ENCODE measurements around the gene CBX1. TPM values are rescaled to one million over a fixed set of nuclear protein-coding genes. Genes with fewer than 3 reads are reported as not detected.

Gene CBX1
- total and polyA plus RNA-seq, 12 donors, result 13.2 to 56.3 (median 37.3) TPM

- 55 to 82% (median 66%) methylated on average over 6 of the region's 6 CpGs for WGBS, 4 donors
- TF ChIP-seq POLR2A (IDR thresholded peaks at IDR 0.05), result no peak
- no peak for TF ChIP-seq CTCF (IDR thresholded peaks at IDR 0.05)
- H3K4me1 ChIP-seq (replicated peaks in 1 of 2), result no peaks in the 10 kb centered on the region
- H3K27me3 ChIP-seq, result no peaks in the 10 kb centered on the region
- intact Hi-C loops (cut with DNase I), result no loop called here
- H3K36me3 ChIP-seq (replicated peaks in 1 of 2), result no peaks in the 10 kb centered on the region
- no peak overlapping the region for H3K4me3 ChIP-seq
- no peak overlapping the region for H3K27ac ChIP-seq
- DNase-seq, result no peak
- H3K9me3 ChIP-seq (replicated peaks in 1 of 3), result no peaks in the 10 kb centered on the region
Observed at GRCh38 chr17:48143629-48144028, 42.4 kb upstream of the CBX1 start.

GRCh38 chr17:48139944-48140343, 38.7 kb upstream of the CBX1 start:
- Histone ChIP-seq H3K9me3 (replicated peaks in 1 of 3) (no peaks in the 10 kb centered on the region), H3K27ac (no peak overlapping the region), H3K4me3 (no peak overlapping the region), H3K36me3 (replicated peaks in 1 of 2) (no peaks in the 10 kb centered on the region), H3K4me1 (replicated peaks in 1 of 2) (no peaks in the 10 kb centered on the region), H3K27me3 (no peaks in the 10 kb centered on the region)
- 60 to 79% (median 64%) methylated on average over 2 of the region's 2 CpGs for WGBS, 4 donors
- peak in 1 of 7 donors; percentile 12 for DNase-seq
- intact Hi-C loops (cut with DNase I), result no loop called here
- TF ChIP-seq POLR2A (IDR thresholded peaks at IDR 0.05) (no peak), CTCF (IDR thresholded peaks at IDR 0.05) (no peak)

DNA sequence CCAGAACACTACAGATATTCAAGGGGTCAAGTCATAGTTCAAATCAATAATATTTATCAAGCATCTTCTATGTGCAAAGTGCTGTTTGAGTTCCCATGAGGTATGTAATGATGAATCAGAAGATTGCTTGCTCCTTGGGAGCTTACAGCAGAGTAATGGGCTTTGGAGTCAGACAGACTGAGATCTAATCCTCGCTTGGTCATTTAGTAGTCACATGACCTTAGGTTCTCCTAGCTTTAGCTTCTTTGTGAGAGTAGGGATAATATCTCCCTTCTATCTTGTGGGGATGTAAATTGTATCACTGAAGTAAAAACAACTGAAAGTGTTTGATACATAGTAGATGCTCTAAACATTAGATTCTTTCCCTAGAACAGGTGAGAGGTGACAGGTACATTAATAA, 36.4 kb upstream of the CBX1 start:
- WGBS, 4 donors, result 71 to 86% (median 84%) methylated on average over 1 of the region's 1 CpG
- no peak overlapping the region for H3K4me3 ChIP-seq
- no peak for DNase-seq
- no peaks in the 10 kb centered on the region for H3K27me3 ChIP-seq
- H3K9me3 ChIP-seq (replicated peaks in 1 of 3), result no peaks in the 10 kb centered on the region
- intact Hi-C loops (cut with DNase I), result no loop called here
- no peaks in the 10 kb centered on the region for H3K4me1 ChIP-seq (replicated peaks in 1 of 2)
- H3K27ac ChIP-seq, result no peak overlapping the region
- no peak for TF ChIP-seq POLR2A (IDR thresholded peaks at IDR 0.05)
- TF ChIP-seq CTCF (IDR thresholded peaks at IDR 0.05), result no peak
- no peaks in the 10 kb centered on the region for H3K36me3 ChIP-seq (replicated peaks in 1 of 2)

GRCh38 chr17:48134912-48135480, 33.7 kb upstream of the CBX1 start:
- WGBS, 4 donors, result 80 to 94% (median 86%) methylated on average over 3 of the region's 3 CpGs
- Histone ChIP-seq H3K27ac (no peak overlapping the region), H3K9me3 (replicated peaks in 1 of 3) (no peaks in the 10 kb centered on the region), H3K36me3 (replicated peaks in 1 of 2) (no peaks in the 10 kb centered on the region), H3K27me3 (no peaks in the 10 kb centered on the region), H3K4me1 (replicated peaks in 1 of 2) (no peaks in the 10 kb centered on the region), H3K4me3 (no peak overlapping the region)
- DNase-seq, result no peak
- no peak for TF ChIP-seq POLR2A (IDR thresholded peaks at IDR 0.05)
- TF ChIP-seq CTCF (IDR thresholded peaks at IDR 0.05), result peak in 1 of 6 experiments; percentile 5
- intact Hi-C loops (cut with DNase I), result loop anchor here in 1 of 2 donors (5.0 kb wide), 1 partner anchor 108 kb away; no protein-coding TSS in a partner anchor
